GM21381 (cell line): ENCODE measurements around the gene YIPF3.
A peak's percentile ranks its signal among the peaks of the same experiment; 100 is the strongest.
"Not testable (repeated sequence)": the region's sequence is repeated elsewhere in the genome, so short reads cannot be mapped to it uniquely, and the experiment has no call there.

Source experiments
- ATAC-seq: cut with Tn5 transposase; IDR thresholded peaks from one replicate; pipeline ENCODE4 v1.9.1; 2021; ENCODE audit warnings: mild to moderate bottlenecking, moderate library complexity; ENCODE audit not compliant: unreplicated experiment

The YIPF3 gene

GRCh38 chr6:43509984-43510826 lies 6.5 kb downstream of the YIPF3 start, which contains the start of gene LRRC73:
TSS of gene LRRC73 (minus strand) at chr6:43510346. CDS start at chr6:43509785, 561 bp downstream.
- peak; percentile 51 for ATAC-seq

GRCh38 chr6:43509142-43509983 lies 7.4 kb downstream of the YIPF3 start:
- no peak for ATAC-seq

- ATAC-seq = no peak
Observed at GRCh38 chr6:43508481-43509141, 8.1 kb downstream of the YIPF3 start.

GRCh38 chr6:43506667-43507471 lies 9.9 kb downstream of the YIPF3 start:
- ATAC-seq = peak; percentile 48

- ATAC-seq = no peak
Observed at GRCh38 chr6:43506171-43506570, 10.6 kb downstream of the YIPF3 start.

GRCh38 chr6:43505718-43506117 lies 11.0 kb downstream of the YIPF3 start:
- no peak for ATAC-seq

GRCh38 chr6:43504756-43505593 lies 11.8 kb downstream of the YIPF3 start:
- ATAC-seq = no peak

GRCh38 chr6:43503443-43503842 lies 13.3 kb downstream of the YIPF3 start:
- no peak for ATAC-seq

- ATAC-seq = no peak
Observed at GRCh38 chr6:43502666-43503065, 14.1 kb downstream of the YIPF3 start.

GRCh38 chr6:43500921-43501320 lies 15.8 kb downstream of the YIPF3 start:
- ATAC-seq = no peak

GRCh38 chr6:43499028-43499815 lies 17.5 kb downstream of the YIPF3 start:
- no peak for ATAC-seq

GRCh38 chr6:43498291-43498690 lies 18.4 kb downstream of the YIPF3 start:
- not testable (repeated sequence) for ATAC-seq

GRCh38 chr6:43497689-43498088 lies 19.0 kb downstream of the YIPF3 start:
- ATAC-seq = no peak

GRCh38 chr6:43497129-43497396 lies 19.7 kb downstream of the YIPF3 start:
- no peak for ATAC-seq

GRCh38 chr6:43496370-43497128 lies 20.2 kb downstream of the YIPF3 start:
- ATAC-seq = no peak

GRCh38 chr6:43495409-43495941 lies 21.3 kb downstream of the YIPF3 start:
- ATAC-seq = no peak

GRCh38 chr6:43494766-43495165 lies 22.0 kb downstream of the YIPF3 start:
- no peak for ATAC-seq

GRCh38 chr6:43494321-43494720 lies 22.4 kb downstream of the YIPF3 start:
- ATAC-seq = no peak
